GM23338 (cell line): ENCODE measurements around the gene TPCN2.

Experiments used
- CREB1 ChIP-seq: fragments of 250-450 bp; sonication (Bioruptor Pico); IDR thresholded peaks from 2 replicates; pipeline ENCODE4 v1.5.0; 2020; ENCODE audit warnings: low read depth, mild to moderate bottlenecking, moderate library complexity
- CTCF ChIP-seq, 2 experiments: fragments of 200-600 bp in 1 of 2; sonication (generic) in 1 of 2; conservative IDR thresholded peaks; 2 replicates each; pipeline versions ENCODE4 v1.5.1 to v1.6.1; 2016 to 2017; ENCODE audit warnings: antibody characterized with exemption in 2 of 2, low read depth in 2 of 2, mild to moderate bottlenecking in 2 of 2, moderate library complexity in 1 of 2
- ETS1 ChIP-seq: IDR thresholded peaks from 2 replicates; pipeline ENCODE4 v1.6.1; 2016; ENCODE audit warnings: antibody characterized with exemption
- EZH2 ChIP-seq: fragments of 200-600 bp; sonication (generic); IDR thresholded peaks from one replicate; pipeline ENCODE4 v1.8.0; 2017; ENCODE audit warnings: antibody characterized with exemption, mild to moderate bottlenecking, low read depth; ENCODE audit not compliant: unreplicated experiment
- EZH2phosphoT487 ChIP-seq: fragments of 200-600 bp; sonication (generic); IDR thresholded peaks from one replicate; pipeline ENCODE4 v1.8.1; 2018; ENCODE audit warnings: antibody characterized with exemption; ENCODE audit not compliant: unreplicated experiment
- JUNB ChIP-seq: IDR thresholded peaks from one replicate; pipeline ENCODE4 v1.6.1; 2016; ENCODE audit warnings: antibody characterized with exemption; ENCODE audit not compliant: unreplicated experiment
- NANOG ChIP-seq: IDR thresholded peaks from 2 replicates; pipeline ENCODE4 v1.6.1; 2016; ENCODE audit warnings: antibody characterized with exemption, borderline replicate concordance
- POLR2AphosphoS5 ChIP-seq: IDR thresholded peaks from 2 replicates; pipeline ENCODE4 v1.6.1; 2016; ENCODE audit warnings: antibody characterized with exemption, low read depth
- REST ChIP-seq: IDR thresholded peaks from one replicate; pipeline ENCODE4 v1.6.1; 2018; ENCODE audit warnings: antibody characterized with exemption; ENCODE audit not compliant: unreplicated experiment
- STAT1 ChIP-seq: IDR thresholded peaks from one replicate; pipeline ENCODE4 v1.6.1; 2016; ENCODE audit warnings: antibody characterized with exemption; ENCODE audit not compliant: unreplicated experiment
- ZNF331 ChIP-seq: fragments of 250-450 bp; sonication (Bioruptor Pico); IDR thresholded peaks from 2 replicates; pipeline ENCODE4 v1.5.0; 2020; ENCODE audit warnings: low read depth, mild to moderate bottlenecking, moderate library complexity

- TF ChIP-seq CTCF (conservative IDR thresholded peaks at IDR 0.05; ENCODE audit: low read depth in 2 of 2), result no peak
- no peak for TF ChIP-seq POLR2AphosphoS5
- no peak for TF ChIP-seq REST
- no peak for TF ChIP-seq EZH2phosphoT487
- no peak for TF ChIP-seq JUNB
- TF ChIP-seq EZH2, result no peak
- no peak for TF ChIP-seq NANOG
- TF ChIP-seq CREB1, result no peak
- no peak for TF ChIP-seq STAT1
- no peak for TF ChIP-seq ETS1
- no peak for TF ChIP-seq ZNF331
Measured at GRCh38 chr11:69174841-69175240, 126.1 kb downstream of the TPCN2 start.
